Thymus (tissue), 11 donors: ENCODE measurements around the gene VPS54. TPM values are rescaled to one million over a fixed set of nuclear protein-coding genes. Genes with fewer than 3 reads are reported as not detected.

Experiments used
- DNase-seq, 9 donors: peaks; one replicate each; pipeline ENCODE4 v3.0.0-alpha.2; 2013; ENCODE audit warnings: low spot score in 9 of 9, low read depth in 6 of 9, missing footprints in 1 of 9
- H3K27ac ChIP-seq, 2 donors: one replicate each; pipeline ENCODE4 v1.5.1; 2013; ENCODE audit warnings: control low read depth in 1 of 2, low read depth in 1 of 2, low read length in 1 of 2, mild to moderate bottlenecking in 1 of 2, moderate library complexity in 1 of 2
- H3K27me3 ChIP-seq, 2 donors: one replicate each; pipeline ENCODE4 v1.5.1; 2013; ENCODE audit warnings: low read length in 1 of 2; ENCODE audit not compliant: control insufficient read depth in 2 of 2, insufficient read depth in 1 of 2
- H3K36me3 ChIP-seq, 2 donors: one replicate each; pipeline ENCODE4 v1.5.1; 2013; ENCODE audit warnings: low read length in 1 of 2, mild to moderate bottlenecking in 1 of 2, moderate library complexity in 1 of 2; ENCODE audit not compliant: control insufficient read depth in 2 of 2, insufficient read depth in 2 of 2
- H3K4me1 ChIP-seq, 2 donors: one replicate each; pipeline ENCODE4 v1.5.1; 2013; ENCODE audit warnings: low read length in 2 of 2; ENCODE audit not compliant: control insufficient read depth in 2 of 2, insufficient read depth in 2 of 2
- H3K4me3 ChIP-seq, 2 donors: one replicate each; pipeline ENCODE4 v1.5.1; 2013; ENCODE audit warnings: low read length in 2 of 2, control low read depth in 1 of 2, mild to moderate bottlenecking in 1 of 2
- H3K9me3 ChIP-seq, 2 donors: one replicate each; pipeline ENCODE4 v1.5.1; 2013; ENCODE audit warnings: low read length in 1 of 2, mild to moderate bottlenecking in 1 of 2; ENCODE audit not compliant: control insufficient read depth in 2 of 2, insufficient read depth in 1 of 2
- WGBS: extraction: QIAGEN DNeasy Blood & Tissue Kit; methylation state at CpG from one replicate; pipeline ENCODE4 v1.1.7; 2013; 5-methylcytosine and 5-hydroxymethylcytosine counted together
- polyA plus RNA-seq: library from polyadenylated mRNA; stranded (reverse); fragments of 200-250 nt; gene quantifications from one replicate; pipeline ENCODE4 v1.2.3, GENCODE V29; 2013
- total RNA-seq: library from RNA; stranded (reverse); fragments of 120-200 nt; gene quantifications from one replicate; pipeline ENCODE4 v1.2.4, GENCODE V29; 2013
- donor health status: healthy.

Gene VPS54
- total and polyA plus RNA-seq, 2 donors, result 21.2 to 24.1 TPM

- 96% methylated on average over 3 of the region's 3 CpGs for WGBS
- H3K27ac ChIP-seq, result no peak overlapping the region
- peaks cover 13 to 56% of the 10 kb centered on the region in 2 donors for H3K36me3 ChIP-seq
Measured at GRCh38 chr2:63875559-63876245, 143.5 kb downstream of the VPS54 start.

GRCh38 chr2:63875131-63875527 lies 144.1 kb downstream of the VPS54 start:
- Histone ChIP-seq H3K27me3 (no peaks in the 10 kb centered on the region), H3K9me3 (no peaks in the 10 kb centered on the region), H3K27ac (no peak overlapping the region), H3K4me1 (peaks cover 0 to 3% of the 10 kb centered on the region in 2 donors), H3K36me3 (peaks cover 13 to 58% of the 10 kb centered on the region in 2 donors), H3K4me3 (no peak overlapping the region)
- 98% methylated on average over 1 of the region's 1 CpG for WGBS
- DNase-seq, result no peak

More at GRCh38 chr2:63875559-63876245, 143.5 kb downstream of the VPS54 start:
- Histone ChIP-seq H3K27me3 (no peaks in the 10 kb centered on the region), H3K9me3 (no peaks in the 10 kb centered on the region), H3K4me3 (no peak overlapping the region), H3K4me1 (peaks cover 0 to 3% of the 10 kb centered on the region in 2 donors)
- DNase-seq, result no peak

GRCh38 chr2:63874204-63875130 lies 144.8 kb downstream of the VPS54 start:
- Histone ChIP-seq H3K4me3 (no peak overlapping the region), H3K36me3 (peaks cover 13 to 60% of the 10 kb centered on the region in 2 donors), H3K4me1 (peaks cover 0 to 3% of the 10 kb centered on the region in 2 donors), H3K27ac (no peak overlapping the region), H3K9me3 (no peaks in the 10 kb centered on the region), H3K27me3 (no peaks in the 10 kb centered on the region)
- WGBS, result 99% methylated on average over 5 of the region's 5 CpGs
- DNase-seq, result no peak

GRCh38 chr2:63872571-63873328 lies 146.5 kb downstream of the VPS54 start:
- Histone ChIP-seq H3K4me1 (peaks cover 0 to 3% of the 10 kb centered on the region in 2 donors), H3K27ac (no peak overlapping the region), H3K36me3 (peaks cover 13 to 51% of the 10 kb centered on the region in 2 donors), H3K9me3 (no peaks in the 10 kb centered on the region), H3K4me3 (no peak overlapping the region), H3K27me3 (no peaks in the 10 kb centered on the region)
- no peak for DNase-seq
- 79% methylated on average over 6 of the region's 6 CpGs for WGBS

- WGBS, result 96% methylated on average over 4 of the region's 4 CpGs
- H3K9me3 ChIP-seq, result no peaks in the 10 kb centered on the region
- H3K27ac ChIP-seq, result no peak overlapping the region
- peaks cover 0 to 3% of the 10 kb centered on the region in 2 donors for H3K4me1 ChIP-seq
- peaks cover 13 to 50% of the 10 kb centered on the region in 2 donors for H3K36me3 ChIP-seq
- H3K27me3 ChIP-seq, result no peaks in the 10 kb centered on the region
- no peak overlapping the region for H3K4me3 ChIP-seq
- no peak for DNase-seq
Measured at GRCh38 chr2:63871864-63872263, 147.4 kb downstream of the VPS54 start.

- DNase-seq, result no peak
- no peak overlapping the region for H3K27ac ChIP-seq
- WGBS, result 98% methylated on average over 4 of the region's 4 CpGs
- no peak overlapping the region for H3K4me3 ChIP-seq
- peaks cover 15 to 53% of the 10 kb centered on the region in 2 donors for H3K36me3 ChIP-seq
- peaks cover 0 to 3% of the 10 kb centered on the region in 2 donors for H3K4me1 ChIP-seq
- H3K27me3 ChIP-seq, result no peaks in the 10 kb centered on the region
- H3K9me3 ChIP-seq, result no peaks in the 10 kb centered on the region
Measured at GRCh38 chr2:63870679-63871078, 148.5 kb downstream of the VPS54 start.

GRCh38 chr2:63866009-63866709 lies 153.1 kb downstream of the VPS54 start:
- WGBS, result 53% methylated on average over 2 of the region's 2 CpGs
- no peaks in the 10 kb centered on the region for H3K4me1 ChIP-seq
- no peak overlapping the region for H3K27ac ChIP-seq
- peaks cover 22 to 57% of the 10 kb centered on the region in 2 donors for H3K36me3 ChIP-seq
- H3K27me3 ChIP-seq, result no peaks in the 10 kb centered on the region
- no peaks in the 10 kb centered on the region for H3K9me3 ChIP-seq
- no peak overlapping the region for H3K4me3 ChIP-seq
- no peak for DNase-seq

GRCh38 chr2:63865159-63865799 lies 153.9 kb downstream of the VPS54 start:
- Histone ChIP-seq H3K9me3 (no peaks in the 10 kb centered on the region), H3K36me3 (peaks cover 27 to 62% of the 10 kb centered on the region in 2 donors), H3K27me3 (no peaks in the 10 kb centered on the region), H3K4me3 (no peak overlapping the region), H3K27ac (no peak overlapping the region), H3K4me1 (no peaks in the 10 kb centered on the region)
- no peak for DNase-seq
- WGBS, result 97% methylated on average over 6 of the region's 6 CpGs
